A549 (cell line): Measurements from ENCODE around the gene CYP26C1.

ENCODE experiments used
- CEBPB ChIP-seq, 2 experiments: fragments of >200 bp in 1 of 2; sonication (Bioruptor Twin) in 1 of 2; formaldehyde crosslinking in 1 of 2; IDR thresholded peaks; 2 replicates each; pipeline ENCODE4 v1.6.1; 2012 to 2016
- HDAC2 ChIP-seq: fragments of 200-600 bp; sonication (generic); IDR thresholded peaks from 2 replicates; pipeline ENCODE4 v1.6.1; 2016
- HOXA7 ChIP-seq: fragments of 250-450 bp; sonication (Bioruptor Pico); IDR thresholded peaks from 2 replicates; pipeline ENCODE4 v1.5.0; 2020; ENCODE audit warnings: mild to moderate bottlenecking, moderate library complexity
- MYC ChIP-seq: IDR thresholded peaks from 2 replicates; pipeline ENCODE4 v1.6.1; 2012; ENCODE audit warnings: mild to moderate bottlenecking, inconsistent platforms, low read length, improper control_type of control experiment, borderline replicate concordance
- POLR2A ChIP-seq: IDR thresholded peaks from 2 replicates; pipeline ENCODE4 v1.6.1; 2012; ENCODE audit warnings: mild to moderate bottlenecking, low read length
- RCOR1 ChIP-seq: fragments of 150-350 bp; IDR thresholded peaks from 2 replicates; pipeline ENCODE4 v1.6.1; 2014; ENCODE audit warnings: antibody characterized with exemption, low read length, low read depth
- RNF2 ChIP-seq: fragments of 200-600 bp; sonication (generic); IDR thresholded peaks from 2 replicates; pipeline ENCODE4 v1.6.1; 2016; ENCODE audit warnings: low read depth, mild to moderate bottlenecking, antibody characterized with exemption, moderate library complexity, borderline replicate concordance
- USF2 ChIP-seq: fragments of 450-650 bp; IDR thresholded peaks from 2 replicates; pipeline ENCODE4 v1.6.1; 2014; ENCODE audit warnings: antibody characterized with exemption
- TF ChIP-seq, protein P1 (sequence below): fragments of >200 bp; sonication (Bioruptor Twin); formaldehyde crosslinking; IDR thresholded peaks from 3 replicates; pipeline ENCODE4 v1.5.1; 2016
- TF ChIP-seq, protein P2 (sequence below): IDR thresholded peaks from 2 replicates; pipeline ENCODE4 v1.6.1; 2012

GRCh38 chr10:93026072-93026471 lies 34.5 kb upstream of the CYP26C1 start:
- TF ChIP-seq USF2 (no peak), POLR2A (no peak), HOXA7 (CRISPR knock-in tag) (no peak), RCOR1 (no peak), CEBPB (IDR thresholded peaks at IDR 0.05) (no peak), HDAC2 (no peak), RNF2 (no peak), MYC (no peak)
- TF ChIP-seq, protein P1, sequence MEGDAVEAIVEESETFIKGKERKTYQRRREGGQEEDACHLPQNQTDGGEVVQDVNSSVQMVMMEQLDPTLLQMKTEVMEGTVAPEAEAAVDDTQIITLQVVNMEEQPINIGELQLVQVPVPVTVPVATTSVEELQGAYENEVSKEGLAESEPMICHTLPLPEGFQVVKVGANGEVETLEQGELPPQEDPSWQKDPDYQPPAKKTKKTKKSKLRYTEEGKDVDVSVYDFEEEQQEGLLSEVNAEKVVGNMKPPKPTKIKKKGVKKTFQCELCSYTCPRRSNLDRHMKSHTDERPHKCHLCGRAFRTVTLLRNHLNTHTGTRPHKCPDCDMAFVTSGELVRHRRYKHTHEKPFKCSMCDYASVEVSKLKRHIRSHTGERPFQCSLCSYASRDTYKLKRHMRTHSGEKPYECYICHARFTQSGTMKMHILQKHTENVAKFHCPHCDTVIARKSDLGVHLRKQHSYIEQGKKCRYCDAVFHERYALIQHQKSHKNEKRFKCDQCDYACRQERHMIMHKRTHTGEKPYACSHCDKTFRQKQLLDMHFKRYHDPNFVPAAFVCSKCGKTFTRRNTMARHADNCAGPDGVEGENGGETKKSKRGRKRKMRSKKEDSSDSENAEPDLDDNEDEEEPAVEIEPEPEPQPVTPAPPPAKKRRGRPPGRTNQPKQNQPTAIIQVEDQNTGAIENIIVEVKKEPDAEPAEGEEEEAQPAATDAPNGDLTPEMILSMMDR = no peak
- TF ChIP-seq, protein P2, sequence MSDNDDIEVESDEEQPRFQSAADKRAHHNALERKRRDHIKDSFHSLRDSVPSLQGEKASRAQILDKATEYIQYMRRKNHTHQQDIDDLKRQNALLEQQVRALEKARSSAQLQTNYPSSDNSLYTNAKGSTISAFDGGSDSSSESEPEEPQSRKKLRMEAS = no peak
